Testis (tissue), 3 donors: Measurements from ENCODE around the gene SVBP. TPM values are rescaled to one million over a fixed set of nuclear protein-coding genes. Genes with fewer than 3 reads are reported as not detected.

ENCODE experiments used
- DNase-seq: peaks from one replicate; pipeline ENCODE4 v3.0.0-alpha.2; 2019
- H3K27ac ChIP-seq, 2 donors: fragments of 200-600 bp; sonication (generic); one replicate each; pipeline ENCODE4 v1.5.1; 2019
- H3K27me3 ChIP-seq: fragments of 200-600 bp; sonication (generic); one replicate; pipeline ENCODE4 v1.5.1; 2019
- H3K36me3 ChIP-seq: fragments of 200-600 bp; sonication (generic); one replicate; pipeline ENCODE4 v1.5.1; 2017; ENCODE audit warnings: low read depth; ENCODE audit errors: missing control alignments
- H3K4me1 ChIP-seq: fragments of 200-600 bp; sonication (generic); one replicate; pipeline ENCODE4 v1.5.1; 2019
- H3K4me3 ChIP-seq, 2 donors: fragments of 200-600 bp; sonication (generic); one replicate each; pipeline ENCODE4 v1.5.1; 2017 to 2019
- H3K9me3 ChIP-seq: fragments of 200-600 bp; sonication (generic); one replicate; pipeline ENCODE4 v1.5.1; 2017
- CTCF ChIP-seq, 3 experiments: fragments of 450-650 bp in 2 of 3; fragments of 200-600 bp in 1 of 3; sonication (generic) in 1 of 3; IDR thresholded peaks; one replicate each; pipeline ENCODE4 v1.5.1; 2016 to 2019; ENCODE audit warnings: antibody characterized with exemption in 3 of 3, mild to moderate bottlenecking in 2 of 3, moderate library complexity in 1 of 3
- POLR2A ChIP-seq: fragments of 450-650 bp; IDR thresholded peaks from one replicate; pipeline ENCODE4 v1.6.1; 2017; ENCODE audit warnings: antibody characterized with exemption, mild to moderate bottlenecking, moderate library complexity
- WGBS, 2 donors: methylation state at CpG; one replicate each; pipeline ENCODE4 v1.1.5; 2018; 5-methylcytosine and 5-hydroxymethylcytosine counted together
- intact Hi-C: fragments of 100-400 bp; cut with DNase I; formaldehyde crosslinking; loops from one replicate; pipeline ENCODE4 v1.15.1; 2023; ENCODE audit warnings: low total_unique reads
- polyA plus RNA-seq: library from polyadenylated mRNA; stranded (reverse); fragments of 350-450 nt; fragmentation: Illumina TruSeq; extraction: RNeasy Lipid Tissue Mini Kit (QIAGEN cat#74804); gene quantifications from one replicate; pipeline ENCODE4 v1.2.3, GENCODE V29; 2014; ENCODE audit warnings: low read depth, low replicate concordance; ENCODE audit not compliant: insufficient read depth
- total RNA-seq, 2 donors: library from RNA; depleted of rRNA; stranded (reverse); fragments of >200 nt; gene quantifications; one replicate each; pipeline ENCODE4 v1.2.3, GENCODE V29; 2016

The SVBP gene
- total and polyA plus RNA-seq, 3 donors from 2014 or later: 36.2 to 86.0 (median 47.9) TPM

- DNase-seq: no peak
- intact Hi-C loops: no loop called here
- Histone ChIP-seq H3K27me3 (no peaks in the 10 kb centered on the region), H3K27ac (no peak overlapping the region), H3K36me3 (no peaks in the 10 kb centered on the region), H3K4me3 (no peak overlapping the region), H3K9me3 (no peaks in the 10 kb centered on the region), H3K4me1 (no peaks in the 10 kb centered on the region)
- TF ChIP-seq POLR2A: no peak
- TF ChIP-seq CTCF (IDR thresholded peaks at IDR 0.05): no peak
- 96 to 98% methylated on average over 2 of the region's 2 CpGs for WGBS, 2 donors
These were observed 18.2 kb upstream of the SVBP start for GRCh38 chr1:42835422-42835821.

GRCh38 chr1:42834803-42835202, 17.6 kb upstream of the SVBP start:
- Histone ChIP-seq H3K4me1 (no peaks in the 10 kb centered on the region), H3K36me3 (no peaks in the 10 kb centered on the region), H3K9me3 (no peaks in the 10 kb centered on the region), H3K27me3 (no peaks in the 10 kb centered on the region), H3K4me3 (no peak overlapping the region), H3K27ac (no peak overlapping the region)
- no peak for DNase-seq
- WGBS, 2 donors: 80 to 87% methylated on average over 5 of the region's 5 CpGs
- intact Hi-C loops: no loop called here
- TF ChIP-seq CTCF (IDR thresholded peaks at IDR 0.05): no peak
- TF ChIP-seq POLR2A: no peak

- Histone ChIP-seq H3K9me3 (no peaks in the 10 kb centered on the region), H3K36me3 (no peaks in the 10 kb centered on the region), H3K4me3 (no peak overlapping the region), H3K4me1 (no peaks in the 10 kb centered on the region), H3K27ac (no peak overlapping the region), H3K27me3 (no peaks in the 10 kb centered on the region)
- intact Hi-C loops: no loop called here
- 90 to 92% methylated on average over 4 of the region's 4 CpGs for WGBS, 2 donors
- DNase-seq: no peak
- TF ChIP-seq CTCF (IDR thresholded peaks at IDR 0.05): no peak
- no peak for TF ChIP-seq POLR2A
These were observed 16.8 kb upstream of the SVBP start for GRCh38 chr1:42833981-42834380.

GRCh38 chr1:42832641-42833240, 15.5 kb upstream of the SVBP start:
- no peak for DNase-seq
- intact Hi-C loops: no loop called here
- Histone ChIP-seq H3K27me3 (no peaks in the 10 kb centered on the region), H3K27ac (no peak overlapping the region), H3K4me1 (no peaks in the 10 kb centered on the region), H3K36me3 (no peaks in the 10 kb centered on the region), H3K9me3 (no peaks in the 10 kb centered on the region), H3K4me3 (no peak overlapping the region)
- TF ChIP-seq CTCF (IDR thresholded peaks at IDR 0.05): no peak
- 94 to 98% methylated on average over 3 of the region's 3 CpGs for WGBS, 2 donors

- H3K9me3 ChIP-seq: no peaks in the 10 kb centered on the region
- no peaks in the 10 kb centered on the region for H3K36me3 ChIP-seq
- intact Hi-C loops: no loop called here
- DNase-seq: no peak
- no peaks in the 10 kb centered on the region for H3K27me3 ChIP-seq
- H3K27ac ChIP-seq: no peak overlapping the region
- no peak for TF ChIP-seq CTCF (IDR thresholded peaks at IDR 0.05)
- H3K4me1 ChIP-seq: no peaks in the 10 kb centered on the region
- no peak overlapping the region for H3K4me3 ChIP-seq
These were observed 14.1 kb upstream of the SVBP start for GRCh38 chr1:42831273-42831672.
